Sigmoid colon (tissue), 4 donors: ENCODE measurements around the gene EHD4.

ENCODE experiments used
- CTCF ChIP-seq, 4 experiments: fragments of 450-650 bp in 3 of 4; fragments of 200-600 bp in 1 of 4; IDR thresholded peaks; one replicate each; pipeline ENCODE4 v1.5.1; 2016 to 2019; ENCODE audit warnings: antibody characterized with exemption in 4 of 4, mild to moderate bottlenecking in 3 of 4, moderate library complexity in 2 of 4
- POLR2A ChIP-seq, 2 donors: fragments of 450-650 bp; IDR thresholded peaks; one replicate each; pipeline ENCODE4 v1.6.1; 2016; ENCODE audit warnings: antibody characterized with exemption in 2 of 2, mild to moderate bottlenecking in 2 of 2, moderate library complexity in 2 of 2
- POLR2AphosphoS5 ChIP-seq, 4 donors: sonication (generic); formaldehyde crosslinking; IDR thresholded peaks; one replicate each; pipeline ENCODE4 v1.6.1; 2017; ENCODE audit warnings: antibody characterized with exemption in 4 of 4

- no peak for TF ChIP-seq CTCF (IDR thresholded peaks at IDR 0.05)
- no peak for TF ChIP-seq POLR2A (IDR thresholded peaks at IDR 0.05)
- no peak for TF ChIP-seq POLR2AphosphoS5 (IDR thresholded peaks at IDR 0.05)
Observed at GRCh38 chr15:41995476-41995855, 23.1 kb upstream of the EHD4 start.
